GM18909 (cell line): ENCODE results near the gene ADAM12.

Experiments used
- ATAC-seq: cut with Tn5 transposase; IDR thresholded peaks from one replicate; pipeline ENCODE4 v1.9.1; 2021; ENCODE audit warnings: mild to moderate bottlenecking; ENCODE audit not compliant: unreplicated experiment, poor library complexity

Gene ADAM12

DNA sequence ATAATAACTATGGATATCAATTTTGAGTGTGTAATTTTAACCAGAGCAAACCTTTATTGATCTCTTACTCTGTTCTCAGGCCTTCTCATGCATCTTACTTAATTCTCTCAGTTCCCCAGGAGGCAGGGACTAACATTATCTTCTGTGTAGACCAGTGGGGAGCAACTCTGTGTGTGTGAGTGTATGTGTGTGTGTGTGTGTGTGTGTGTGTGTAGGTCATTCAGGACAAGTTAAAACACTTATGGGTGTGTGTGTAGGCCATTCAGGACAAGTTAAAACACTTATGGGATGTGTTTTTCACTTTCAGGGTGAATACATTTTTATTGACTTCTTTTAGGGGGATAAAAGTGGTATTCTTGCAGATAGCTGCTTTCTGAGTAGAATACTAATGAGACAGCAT is 145.0 kb downstream of the ADAM12 start:
- ATAC-seq, result no peak

DNA sequence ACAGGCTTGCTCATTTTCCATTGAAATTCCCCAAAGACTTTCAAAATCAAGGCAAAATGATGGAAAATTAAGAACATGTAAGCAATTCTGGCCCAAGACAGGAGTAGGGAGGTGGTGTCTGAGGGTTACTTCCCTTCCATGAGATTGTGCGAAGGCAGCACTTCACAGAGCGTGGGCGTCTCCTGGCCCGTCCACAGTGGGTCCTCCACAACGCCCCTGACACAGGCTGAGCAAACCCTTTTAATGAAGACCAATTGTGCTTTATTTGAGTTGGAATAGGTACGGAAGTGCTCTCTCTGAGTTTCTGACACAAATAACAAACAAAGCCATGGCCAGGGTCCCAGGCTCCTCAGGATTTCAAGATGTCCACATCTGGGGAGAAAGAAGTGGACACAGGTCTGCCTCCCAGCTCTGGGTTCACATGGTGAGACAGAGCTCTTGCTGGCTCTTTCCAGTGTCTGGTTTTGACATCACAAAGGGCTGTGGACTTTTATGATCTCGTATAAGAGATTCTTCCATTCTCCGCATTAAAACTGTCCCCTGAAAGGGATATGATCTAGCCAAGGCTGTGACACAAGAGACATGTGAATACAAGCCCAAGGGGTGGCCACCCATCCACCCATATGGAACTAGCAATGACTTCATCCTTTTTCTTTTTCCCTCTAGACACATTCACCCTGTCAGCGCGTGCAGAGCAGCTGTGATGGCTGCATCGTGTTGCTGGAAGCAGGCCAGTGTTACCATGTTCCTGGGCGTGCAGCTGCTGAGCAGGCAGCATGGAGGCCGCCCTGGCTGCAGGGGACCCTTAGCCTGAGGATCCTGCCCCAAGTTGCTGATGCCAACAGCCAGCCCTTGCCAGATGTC is 145.6 kb downstream of the ADAM12 start:
- ATAC-seq, result no peak

GRCh38 chr10:126240483-126240882 is 147.8 kb downstream of the ADAM12 start:
- no peak for ATAC-seq

- no peak for ATAC-seq
Observed at GRCh38 chr10:126239844-126240243, 148.4 kb downstream of the ADAM12 start.

GRCh38 chr10:126235979-126236851 is 152.1 kb downstream of the ADAM12 start:
- ATAC-seq, result no peak

- ATAC-seq, result no peak
Observed at GRCh38 chr10:126235091-126235978, 152.9 kb downstream of the ADAM12 start.

DNA sequence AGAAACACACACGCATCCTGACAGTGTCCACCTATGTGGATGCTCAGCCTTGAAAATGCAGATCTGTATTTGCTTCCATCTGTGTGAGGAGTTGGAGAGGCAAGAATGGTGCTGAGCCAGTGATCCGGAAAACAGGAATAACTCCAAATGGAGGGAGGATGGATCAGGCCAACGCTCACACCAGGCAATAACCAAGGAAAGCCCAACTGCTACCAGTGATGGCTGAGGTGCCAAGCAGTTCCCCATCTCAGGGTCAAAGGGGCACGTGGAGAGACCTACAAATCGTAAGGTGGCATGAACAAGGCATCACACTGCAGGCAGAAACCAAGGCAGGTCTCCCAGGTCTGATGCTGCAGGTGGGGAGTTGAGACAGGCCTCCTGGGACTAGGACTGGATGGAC is 153.6 kb downstream of the ADAM12 start:
- no peak for ATAC-seq

DNA sequence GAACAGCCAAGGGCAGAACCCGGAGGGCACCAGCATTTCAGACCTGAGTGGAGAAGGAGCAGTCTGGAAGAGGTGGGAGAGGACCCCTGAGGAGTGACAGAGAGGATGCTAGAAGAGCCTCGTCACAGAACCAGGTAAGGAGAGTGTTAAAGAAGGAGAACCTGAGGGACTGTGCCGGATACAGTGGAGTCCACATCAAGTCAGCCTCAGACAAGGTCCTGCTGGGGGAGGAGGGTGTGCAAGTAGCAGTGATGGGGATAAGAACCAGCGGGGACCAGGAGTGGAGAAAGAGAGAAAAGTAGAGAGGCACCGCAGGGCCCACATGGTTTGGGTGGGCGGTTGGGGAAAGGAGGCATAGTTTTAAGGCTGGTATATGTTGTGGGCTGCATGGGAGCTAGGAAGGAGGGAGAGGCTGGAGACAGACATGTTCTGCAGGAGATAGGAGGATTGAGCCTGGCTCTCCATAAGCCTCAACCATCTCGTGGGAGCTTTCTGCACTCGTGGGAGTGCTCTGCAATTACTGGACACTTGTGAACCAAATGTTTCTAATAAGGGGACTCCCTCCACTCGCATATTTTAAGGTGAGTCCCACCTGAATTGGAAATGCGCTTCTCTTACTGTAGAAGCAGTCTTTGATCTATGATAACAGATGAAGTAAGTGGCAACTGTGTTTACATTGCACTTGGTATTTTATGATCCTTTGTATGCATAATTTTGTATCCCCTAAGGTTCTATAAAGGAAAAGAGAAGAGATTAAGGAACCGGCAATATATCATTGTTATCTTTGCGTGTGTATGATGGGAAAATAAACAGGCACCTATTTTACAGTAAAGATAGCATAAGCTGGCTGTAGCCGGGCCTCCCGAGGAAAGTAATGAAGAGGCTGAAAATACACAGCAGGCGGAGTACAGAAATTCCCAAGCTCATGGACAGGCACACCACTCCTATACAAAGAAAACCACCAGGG is 154.8 kb downstream of the ADAM12 start:
- no peak for ATAC-seq

DNA sequence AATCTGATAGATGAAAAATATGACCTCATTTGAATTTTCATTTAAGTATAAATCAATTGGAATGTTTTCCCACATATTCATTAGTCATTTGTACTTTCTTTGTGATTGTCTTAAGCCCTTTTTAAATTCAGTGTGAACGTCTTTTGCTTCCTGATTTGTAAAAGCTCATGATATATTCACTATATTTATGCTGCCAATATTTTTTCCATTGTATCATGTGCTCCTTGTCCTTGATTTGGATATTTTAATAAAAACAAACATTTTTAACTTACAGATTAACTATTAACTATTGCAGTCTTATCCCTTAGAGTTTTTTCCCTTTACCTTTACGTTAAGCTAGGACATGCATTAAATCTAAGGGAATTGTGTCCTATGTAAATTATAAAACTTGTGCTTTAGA is 157.7 kb downstream of the ADAM12 start:
- ATAC-seq, result no peak

- no peak for ATAC-seq
Observed at GRCh38 chr10:126229686-126230085, 158.6 kb downstream of the ADAM12 start.

- no peak for ATAC-seq
Observed at GRCh38 chr10:126227762-126228134, 160.5 kb downstream of the ADAM12 start.

GRCh38 chr10:126226988-126227761 is 161.1 kb downstream of the ADAM12 start:
- no peak for ATAC-seq

DNA sequence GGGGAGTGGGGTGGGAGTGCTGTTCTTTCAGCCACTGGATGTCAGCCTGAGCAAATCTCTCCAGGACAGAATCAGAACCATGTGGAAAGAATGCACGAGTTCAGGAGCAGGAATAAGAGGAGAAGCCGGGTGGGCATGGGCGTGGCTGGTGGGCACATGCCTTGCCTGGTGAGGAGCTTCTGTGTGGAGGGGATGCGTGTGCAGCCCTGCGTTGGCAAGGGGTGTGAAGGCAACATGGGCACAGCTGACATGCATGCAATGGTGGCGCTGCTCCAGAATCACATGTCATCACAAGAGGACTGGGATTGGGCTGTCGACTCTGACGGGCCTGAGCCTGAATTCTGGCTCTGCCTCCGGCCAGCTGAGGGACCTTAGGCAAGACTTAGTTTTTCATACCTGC is 162.1 kb downstream of the ADAM12 start:
- no peak for ATAC-seq

GRCh38 chr10:126225672-126226008 is 162.6 kb downstream of the ADAM12 start:
- ATAC-seq, result no peak

DNA sequence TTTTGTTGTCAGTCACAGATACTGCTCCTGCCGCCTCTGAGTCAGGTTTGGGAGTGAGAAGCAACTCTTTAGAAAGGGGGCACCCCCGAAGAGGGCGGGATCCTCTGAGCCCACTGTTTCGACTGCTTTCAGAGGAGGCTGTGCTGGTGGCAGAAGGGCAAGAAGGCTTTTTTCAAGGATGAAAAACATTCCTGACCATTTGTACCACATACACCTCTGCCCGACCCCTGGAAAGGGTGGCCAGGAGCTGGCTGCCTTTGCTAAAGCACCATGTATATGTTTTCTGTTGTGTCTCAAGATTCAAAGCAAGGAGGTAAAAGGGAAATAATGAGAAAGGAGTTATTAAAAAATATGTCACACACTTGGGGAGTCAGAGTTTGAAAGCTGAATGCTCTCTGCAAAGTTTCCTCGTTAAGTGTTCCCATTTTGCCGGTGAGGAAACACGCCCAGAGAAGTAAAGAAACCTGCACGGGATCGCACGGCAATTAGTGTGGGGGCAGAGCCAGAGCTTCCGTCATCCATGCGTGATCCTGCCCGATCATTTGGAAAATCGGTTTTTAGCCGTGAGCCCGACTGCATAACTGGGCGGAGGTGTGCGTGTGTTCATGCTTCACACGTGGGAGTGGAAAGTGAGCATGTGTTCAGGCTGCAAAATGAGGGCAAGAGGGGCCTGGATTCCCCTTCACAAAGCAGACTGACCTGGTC is 163.2 kb downstream of the ADAM12 start:
- ATAC-seq, result no peak

- ATAC-seq, result no peak
Observed at GRCh38 chr10:126223512-126224067, 164.7 kb downstream of the ADAM12 start.

DNA sequence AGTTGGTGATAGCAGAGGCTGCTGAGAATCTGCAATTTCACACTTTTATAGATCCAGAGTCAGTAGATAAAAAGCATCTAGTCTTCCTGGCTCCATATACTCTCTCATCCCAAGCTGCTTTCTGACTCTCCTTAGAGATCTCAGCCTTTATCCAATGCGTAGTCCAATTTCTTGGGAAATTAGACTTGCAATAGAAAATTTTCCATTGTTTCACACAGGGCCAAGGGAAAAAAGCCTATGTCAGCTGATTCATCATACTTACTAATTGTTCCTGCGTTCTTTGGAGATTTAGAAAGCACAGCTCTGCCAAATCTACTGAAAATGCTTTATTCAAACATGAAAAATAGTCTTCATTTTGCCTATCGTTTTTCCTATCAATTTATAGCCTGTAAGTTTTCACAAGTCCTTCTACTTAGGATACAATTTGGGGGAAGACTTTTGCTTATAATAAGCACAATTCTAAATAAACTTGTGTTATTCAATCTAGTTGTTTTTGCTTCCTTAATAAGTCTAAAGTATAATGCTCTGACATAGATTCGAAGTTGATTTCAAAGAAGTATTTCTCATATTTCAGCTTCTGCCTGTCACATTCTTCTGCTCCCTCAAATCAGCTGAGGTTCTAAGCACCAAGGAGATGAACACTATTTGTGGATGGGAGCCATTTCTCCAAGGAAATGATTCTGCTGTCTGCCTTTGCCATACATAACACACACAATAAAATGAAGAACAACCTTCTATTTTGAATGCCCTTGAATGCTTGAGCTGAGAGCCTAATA is 165.4 kb downstream of the ADAM12 start:
- no peak for ATAC-seq
